C4-2B (cell line): ENCODE measurements around the gene DSN1.

Source experiments
- H3K27ac ChIP-seq: fragments of 450-650 bp; 2 replicates; pipeline ENCODE4 v1.5.1; 2017
- ZFX ChIP-seq: fragments of 450-650 bp; IDR thresholded peaks from 2 replicates; pipeline ENCODE4 v1.6.1; 2017
- TF ChIP-seq, protein P1 (sequence below): fragments of 450-650 bp; conservative IDR thresholded peaks from 2 replicates; pipeline ENCODE4 v1.5.1; 2017; ENCODE audit warnings: mild to moderate bottlenecking

The DSN1 gene

DNA sequence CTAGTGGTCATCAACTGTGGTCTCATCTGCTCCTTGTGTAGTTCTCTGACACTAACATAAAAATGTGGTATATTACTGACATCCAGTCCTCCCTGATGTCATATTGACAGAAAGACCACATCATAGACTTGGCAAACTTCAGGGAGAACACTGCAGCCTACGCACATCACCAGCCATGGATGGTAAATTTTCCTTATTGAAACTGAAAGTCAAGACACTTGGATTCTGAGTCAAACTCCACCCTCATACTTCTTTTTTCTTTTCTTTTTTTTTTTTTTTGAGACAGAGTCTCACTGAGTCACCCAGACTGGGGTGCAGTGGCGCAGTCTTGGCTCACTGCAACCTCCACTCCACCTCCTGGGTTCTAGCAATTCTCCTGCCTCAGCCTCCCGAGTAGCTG is 53.1 kb downstream of the DSN1 start:
- TF ChIP-seq ZFX: no peak
- TF ChIP-seq, protein P1, sequence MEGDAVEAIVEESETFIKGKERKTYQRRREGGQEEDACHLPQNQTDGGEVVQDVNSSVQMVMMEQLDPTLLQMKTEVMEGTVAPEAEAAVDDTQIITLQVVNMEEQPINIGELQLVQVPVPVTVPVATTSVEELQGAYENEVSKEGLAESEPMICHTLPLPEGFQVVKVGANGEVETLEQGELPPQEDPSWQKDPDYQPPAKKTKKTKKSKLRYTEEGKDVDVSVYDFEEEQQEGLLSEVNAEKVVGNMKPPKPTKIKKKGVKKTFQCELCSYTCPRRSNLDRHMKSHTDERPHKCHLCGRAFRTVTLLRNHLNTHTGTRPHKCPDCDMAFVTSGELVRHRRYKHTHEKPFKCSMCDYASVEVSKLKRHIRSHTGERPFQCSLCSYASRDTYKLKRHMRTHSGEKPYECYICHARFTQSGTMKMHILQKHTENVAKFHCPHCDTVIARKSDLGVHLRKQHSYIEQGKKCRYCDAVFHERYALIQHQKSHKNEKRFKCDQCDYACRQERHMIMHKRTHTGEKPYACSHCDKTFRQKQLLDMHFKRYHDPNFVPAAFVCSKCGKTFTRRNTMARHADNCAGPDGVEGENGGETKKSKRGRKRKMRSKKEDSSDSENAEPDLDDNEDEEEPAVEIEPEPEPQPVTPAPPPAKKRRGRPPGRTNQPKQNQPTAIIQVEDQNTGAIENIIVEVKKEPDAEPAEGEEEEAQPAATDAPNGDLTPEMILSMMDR: no peak
- H3K27ac ChIP-seq: no peak overlapping the region

DNA sequence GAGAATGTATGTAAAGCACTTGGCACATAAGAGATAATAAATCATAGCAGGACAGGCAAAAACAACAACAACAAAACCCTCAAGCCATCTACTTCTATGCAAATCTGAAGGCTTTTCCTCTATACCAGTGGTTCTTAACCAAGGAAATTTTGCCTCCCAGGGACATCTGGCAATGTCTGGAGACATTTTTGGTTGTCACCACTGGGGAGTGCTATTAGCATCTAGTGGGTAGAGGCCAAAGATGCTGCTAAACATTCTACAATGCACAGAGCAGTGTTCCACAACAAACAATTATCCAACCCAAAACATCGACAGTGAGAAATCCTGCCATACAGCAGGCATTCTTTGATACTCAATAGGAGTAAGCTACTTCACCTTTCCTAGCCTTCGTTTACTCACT is 55.9 kb downstream of the DSN1 start:
- TF ChIP-seq, protein P1: no peak; the same call in 1 of the 2 replicates
- TF ChIP-seq ZFX: no peak
- no peak overlapping the region for H3K27ac ChIP-seq

DNA sequence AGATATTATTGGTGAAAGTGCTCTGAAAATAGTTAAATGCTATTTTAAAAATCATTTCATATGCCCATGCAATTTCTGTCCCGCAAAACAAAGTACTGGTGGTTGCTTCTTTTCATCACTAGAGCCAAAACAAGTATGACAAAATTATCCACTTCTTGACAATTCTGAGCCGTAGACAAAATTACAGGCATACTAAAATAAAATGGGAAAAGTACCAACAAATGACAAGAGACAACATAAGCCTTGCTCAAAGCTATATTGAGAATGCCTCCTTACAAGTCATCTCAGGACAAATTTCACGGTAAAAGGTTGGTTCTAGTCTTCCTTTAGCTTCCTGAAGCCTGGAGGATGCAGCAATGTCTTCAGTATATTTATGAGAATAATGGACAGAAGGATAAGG is 56.5 kb downstream of the DSN1 start:
- no peak overlapping the region for H3K27ac ChIP-seq
- TF ChIP-seq ZFX: no peak
- TF ChIP-seq, protein P1: no peak

DNA sequence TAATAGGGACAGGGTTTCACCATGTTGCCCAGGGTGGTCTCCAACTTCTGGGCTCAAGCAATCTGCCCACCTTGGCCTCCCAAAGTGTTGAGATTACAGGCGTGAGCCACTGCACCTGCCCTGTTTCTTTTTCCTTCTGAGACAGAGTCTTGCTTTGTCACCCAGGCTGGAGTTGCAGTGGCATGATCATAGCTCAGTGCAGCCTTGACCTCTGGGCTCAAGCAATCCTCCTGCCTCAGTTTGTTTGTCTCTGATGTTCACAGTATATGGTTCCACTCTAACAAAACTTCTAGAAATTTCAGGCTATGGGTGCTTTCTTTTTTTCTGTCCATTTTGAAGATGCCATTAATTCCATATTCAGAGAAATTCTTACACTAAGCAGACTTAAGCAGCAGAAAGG is 60.8 kb downstream of the DSN1 start:
- H3K27ac ChIP-seq: no peak overlapping the region
- no peak for TF ChIP-seq ZFX
- TF ChIP-seq, protein P1: no peak

DNA sequence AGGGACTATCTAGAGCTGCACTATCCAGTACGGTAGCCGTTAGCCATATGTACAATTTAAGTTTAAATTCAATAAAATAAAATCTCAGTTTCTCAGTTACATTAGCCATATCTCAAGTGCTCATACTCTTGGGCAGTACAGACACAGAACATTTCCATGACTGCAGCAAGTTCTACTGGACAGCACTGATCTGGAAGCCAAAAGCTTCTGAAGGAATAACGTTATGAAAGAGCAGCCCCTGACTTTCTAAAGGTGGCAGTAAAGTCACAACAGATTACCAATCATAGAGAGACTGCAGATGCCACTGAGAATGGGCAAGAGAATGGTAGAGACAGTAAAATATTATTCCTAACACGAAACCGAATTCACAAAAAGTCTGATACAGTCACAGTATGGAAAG is 64.4 kb downstream of the DSN1 start:
- no peak overlapping the region for H3K27ac ChIP-seq
- TF ChIP-seq, protein P1: no peak
- TF ChIP-seq ZFX: no peak

DNA sequence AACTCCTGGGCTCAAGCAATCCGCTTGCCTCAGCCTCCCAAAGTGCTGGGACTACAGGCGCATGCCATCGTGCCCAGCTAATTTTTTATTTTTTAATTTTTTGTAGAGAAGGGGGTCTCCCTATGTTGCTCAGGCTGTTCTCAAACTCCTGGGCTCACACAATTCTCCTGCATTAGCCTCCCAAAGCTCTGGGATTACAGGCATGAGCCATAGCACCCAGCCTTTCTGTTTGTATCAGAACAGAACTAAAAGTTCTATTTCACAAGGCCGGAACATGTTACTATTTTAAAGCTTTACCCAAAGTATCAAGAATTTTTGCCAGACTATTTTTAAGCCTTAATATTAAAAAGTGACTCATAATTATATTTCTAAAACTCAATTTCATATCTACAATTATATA is 70.0 kb downstream of the DSN1 start:
- no peak overlapping the region for H3K27ac ChIP-seq
- TF ChIP-seq, protein P1: no peak
- TF ChIP-seq ZFX: no peak
